CD1c-positive myeloid dendritic cell (primary cell): ENCODE data around the gene CNTNAP5.

Experiments
- DNase-seq: peaks from one replicate; pipeline ENCODE4 v3.0.0-alpha.2; 2016; ENCODE audit errors: extremely low spot score

The CNTNAP5 gene

GRCh38 chr2:124610866-124611265 is 585.8 kb downstream of the CNTNAP5 start:
- no peak for DNase-seq

- no peak for DNase-seq
These were observed 598.5 kb downstream of the CNTNAP5 start for GRCh38 chr2:124623560-124623959.

- no peak for DNase-seq
These were observed 600.5 kb downstream of the CNTNAP5 start for GRCh38 chr2:124625561-124625960.

GRCh38 chr2:124626993-124627392 is 601.9 kb downstream of the CNTNAP5 start:
- DNase-seq, result no peak

DNA sequence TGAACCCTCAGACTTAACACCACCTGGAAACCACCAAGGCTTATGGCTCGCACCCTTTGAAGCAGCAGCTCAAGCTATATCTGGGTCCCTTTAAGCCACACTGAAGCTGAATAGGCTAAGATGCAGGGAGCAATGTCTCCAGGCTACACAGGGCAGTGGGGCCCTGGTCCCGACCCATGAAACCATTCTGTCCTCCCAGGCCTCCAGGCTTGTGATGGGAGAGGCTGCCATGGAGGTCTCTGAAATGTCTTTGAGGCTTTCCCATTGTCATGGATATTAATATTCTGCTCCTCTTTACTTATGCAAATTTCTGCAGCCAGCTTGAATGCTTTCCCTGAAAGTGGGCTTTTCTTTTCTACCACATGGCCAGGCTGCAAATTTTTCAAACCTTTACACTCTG is 608.7 kb downstream of the CNTNAP5 start:
- no peak for DNase-seq

- DNase-seq, result no peak
These were observed 614.4 kb downstream of the CNTNAP5 start for GRCh38 chr2:124639524-124639923.

DNA sequence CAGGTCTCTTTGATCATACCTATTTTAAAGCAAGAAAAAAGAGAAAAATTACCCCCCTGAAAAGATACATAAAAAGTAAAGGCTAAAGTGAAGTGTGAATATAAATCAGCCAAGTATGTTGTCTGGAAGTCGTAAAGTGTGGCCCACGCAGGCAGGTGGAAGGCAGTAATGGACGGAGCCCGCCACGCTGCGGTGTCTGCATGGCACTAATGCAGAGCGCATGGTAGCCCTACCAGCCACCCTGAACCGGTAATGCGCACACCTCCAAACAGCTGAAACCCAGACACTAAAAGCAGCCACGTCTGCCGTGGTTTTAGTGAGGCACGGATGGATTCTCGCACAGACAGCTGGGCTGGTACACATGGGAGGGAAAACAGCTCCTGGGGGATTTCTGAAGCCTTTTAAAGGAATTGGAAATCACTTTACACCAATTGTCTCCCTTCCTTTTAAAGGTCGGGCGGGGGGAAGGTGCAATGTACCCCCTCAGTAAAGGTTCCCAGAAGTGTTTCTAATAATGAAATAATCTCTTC is 615.2 kb downstream of the CNTNAP5 start:
- no peak for DNase-seq

- DNase-seq, result no peak
These were observed 621.2 kb downstream of the CNTNAP5 start for GRCh38 chr2:124646166-124646815.

GRCh38 chr2:124647245-124647644 is 622.2 kb downstream of the CNTNAP5 start:
- DNase-seq, result no peak

DNA sequence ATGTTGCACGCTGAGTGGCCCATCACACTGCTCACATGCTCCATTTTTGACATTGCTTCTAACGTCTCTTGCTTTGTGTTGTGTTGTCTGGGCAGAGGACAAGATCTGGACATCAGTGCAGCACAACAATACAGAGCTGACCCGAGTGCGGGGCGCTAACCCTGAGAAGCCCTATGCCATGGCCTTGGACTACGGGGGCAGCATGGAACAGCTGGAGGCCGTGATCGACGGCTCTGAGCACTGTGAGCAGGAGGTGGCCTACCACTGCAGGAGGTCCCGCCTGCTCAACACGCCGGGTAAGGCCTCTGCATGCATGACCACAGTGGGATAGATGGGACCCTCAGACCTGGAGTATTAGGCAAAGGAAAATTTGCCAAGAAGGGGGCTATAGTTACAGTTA is 622.6 kb downstream of the CNTNAP5 start:
- no peak for DNase-seq

GRCh38 chr2:124649001-124649400 is 623.9 kb downstream of the CNTNAP5 start:
- no peak for DNase-seq

DNA sequence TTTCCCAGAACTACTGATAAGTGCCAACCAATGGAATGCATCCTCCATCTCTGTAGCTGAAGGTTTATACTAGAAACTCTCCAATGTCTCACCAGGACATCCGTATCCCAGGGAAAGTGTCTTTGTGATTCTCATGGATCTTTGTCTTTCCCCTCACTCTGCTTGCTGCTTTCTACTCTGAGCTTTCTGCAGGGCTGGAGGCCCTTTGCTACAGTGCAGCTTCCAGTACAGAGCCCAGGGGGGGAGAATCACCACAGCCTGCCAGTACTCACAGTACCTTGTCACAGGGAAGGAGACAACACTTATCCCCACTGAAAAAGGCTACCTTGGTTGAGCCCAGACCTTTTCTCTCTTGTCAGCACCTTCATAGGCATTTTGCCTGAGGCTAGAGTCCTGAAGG is 627.0 kb downstream of the CNTNAP5 start:
- no peak for DNase-seq

DNA sequence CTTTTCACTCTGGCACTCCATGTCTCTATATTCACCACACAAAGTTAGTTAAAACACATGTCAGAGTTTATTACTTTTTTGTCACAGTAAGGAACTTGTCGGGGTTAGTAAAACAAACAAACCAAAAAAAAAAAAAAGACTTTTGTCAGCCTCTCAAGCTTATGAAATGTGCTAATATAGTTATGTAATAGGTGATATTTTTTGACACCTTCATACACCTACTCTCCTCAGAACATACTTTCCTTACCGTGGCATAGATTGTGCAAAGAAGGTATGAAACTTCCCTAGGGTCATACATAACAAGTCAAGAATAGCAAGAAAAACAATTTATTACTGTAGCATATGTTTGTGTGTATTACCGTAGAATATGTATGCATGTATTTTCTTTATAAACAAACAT is 633.3 kb downstream of the CNTNAP5 start:
- no peak for DNase-seq

DNA sequence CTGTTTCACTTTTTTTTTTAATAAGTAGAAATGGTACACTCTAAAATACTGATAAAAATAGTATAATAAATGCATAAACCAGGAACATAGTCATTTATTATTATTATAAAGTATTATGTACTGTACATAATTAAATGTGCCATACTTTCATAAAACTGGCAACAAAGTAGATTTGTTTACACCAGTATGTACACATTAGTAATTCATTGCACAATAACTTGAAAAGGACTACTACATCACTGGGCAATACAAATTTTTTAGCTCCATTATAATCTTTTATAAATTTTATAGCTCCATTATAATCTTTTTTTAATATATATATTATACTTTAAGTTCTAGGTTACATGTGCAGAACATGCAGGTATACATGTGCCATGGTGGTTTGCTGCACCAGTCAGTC is 636.5 kb downstream of the CNTNAP5 start:
- DNase-seq, result no peak

DNA sequence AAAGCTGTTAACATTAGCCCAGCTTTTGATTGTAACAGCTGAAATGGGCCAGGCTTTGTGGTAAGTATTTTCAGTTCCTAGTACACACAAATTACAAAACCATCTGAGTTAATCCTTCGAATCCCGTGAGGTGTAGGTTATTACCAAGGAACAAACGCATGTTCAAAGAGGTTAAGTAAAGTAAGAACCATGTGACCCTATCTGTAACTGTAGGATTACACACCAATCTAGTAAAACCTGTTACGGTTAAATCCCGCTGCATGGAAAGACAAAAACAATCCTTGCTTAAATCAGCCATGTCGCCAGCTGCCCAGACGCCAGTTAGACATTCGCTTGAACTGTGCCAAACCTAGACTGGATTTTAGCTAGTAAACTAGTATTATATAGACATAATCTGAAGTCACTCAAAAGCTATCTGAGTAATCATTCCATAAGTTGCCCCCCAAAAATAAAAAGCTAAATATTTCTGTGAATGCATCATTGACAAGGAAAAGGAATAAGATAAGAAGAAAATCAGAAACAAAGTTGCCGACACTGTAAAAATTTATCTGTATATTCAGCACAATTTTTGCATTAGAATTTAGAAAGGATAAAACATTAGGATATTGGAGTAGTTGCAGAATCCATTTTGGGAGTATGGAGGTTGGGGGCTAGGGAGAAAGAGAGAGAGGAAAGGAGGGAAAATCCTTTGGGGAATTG is 638.0 kb downstream of the CNTNAP5 start:
- DNase-seq, result no peak

- DNase-seq, result no peak
These were observed 638.5 kb downstream of the CNTNAP5 start for GRCh38 chr2:124663645-124663997.

DNA sequence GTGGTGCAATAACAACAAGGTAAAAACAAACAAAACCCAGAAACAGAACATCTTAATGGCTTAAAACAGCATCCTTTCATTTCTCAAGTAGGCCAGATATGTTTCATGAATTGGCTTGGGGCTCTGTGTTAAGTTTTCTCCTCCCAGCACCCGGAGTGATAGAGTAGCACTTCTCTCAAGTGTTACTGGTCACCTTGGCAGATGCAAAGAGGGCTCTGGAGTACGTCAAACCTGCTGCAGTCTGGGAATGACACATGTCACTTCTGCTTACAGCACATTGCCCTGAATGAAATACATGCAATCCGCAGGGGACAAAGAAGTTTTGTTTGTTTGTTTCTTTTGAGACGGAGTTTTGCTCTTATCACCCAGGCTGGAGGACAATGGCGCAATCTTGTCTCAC is 639.3 kb downstream of the CNTNAP5 start:
- no peak for DNase-seq

DNA sequence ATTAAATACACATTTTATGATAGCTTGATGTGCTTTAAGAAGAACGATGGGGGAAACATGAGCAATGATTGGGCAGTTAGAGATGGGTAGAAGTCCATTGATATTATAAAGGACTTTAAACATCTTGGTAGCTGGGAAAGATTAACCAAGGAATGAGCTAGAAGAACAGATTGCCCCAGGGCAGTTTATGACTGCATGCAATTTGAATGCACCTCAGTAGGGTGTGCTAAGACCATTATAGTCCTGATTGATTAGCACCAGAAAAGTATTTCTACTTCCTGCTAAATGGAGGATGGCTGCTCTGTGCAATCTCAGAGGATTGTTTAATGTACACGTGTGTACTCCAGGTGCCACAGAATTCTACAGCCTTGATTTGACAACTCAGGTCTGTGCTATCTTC is 641.9 kb downstream of the CNTNAP5 start:
- no peak for DNase-seq

- no peak for DNase-seq
These were observed 643.1 kb downstream of the CNTNAP5 start for GRCh38 chr2:124668161-124668560.

DNA sequence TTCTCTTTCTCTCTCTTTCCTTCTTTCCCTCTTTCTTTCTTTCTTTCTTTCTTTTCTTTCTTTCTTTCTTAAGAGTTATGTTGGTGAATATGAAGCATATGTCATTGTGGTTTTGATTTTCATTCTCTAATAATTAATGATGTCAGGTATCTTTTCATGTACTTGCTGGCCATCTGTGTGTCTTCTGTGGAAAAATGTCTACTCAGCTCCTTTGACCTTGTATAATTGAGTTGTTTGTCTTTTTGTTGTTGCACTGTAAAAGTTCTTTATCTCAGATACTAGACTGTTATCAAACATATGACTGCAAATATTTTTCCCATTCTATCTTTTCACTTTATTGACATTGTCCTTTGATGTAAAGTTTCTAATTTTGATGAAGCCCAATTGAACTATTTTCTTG is 645.1 kb downstream of the CNTNAP5 start:
- no peak for DNase-seq

- DNase-seq, result no peak
These were observed 653.0 kb downstream of the CNTNAP5 start for GRCh38 chr2:124678043-124678442.

GRCh38 chr2:124683536-124684428 is 658.7 kb downstream of the CNTNAP5 start:
- DNase-seq, result no peak

DNA sequence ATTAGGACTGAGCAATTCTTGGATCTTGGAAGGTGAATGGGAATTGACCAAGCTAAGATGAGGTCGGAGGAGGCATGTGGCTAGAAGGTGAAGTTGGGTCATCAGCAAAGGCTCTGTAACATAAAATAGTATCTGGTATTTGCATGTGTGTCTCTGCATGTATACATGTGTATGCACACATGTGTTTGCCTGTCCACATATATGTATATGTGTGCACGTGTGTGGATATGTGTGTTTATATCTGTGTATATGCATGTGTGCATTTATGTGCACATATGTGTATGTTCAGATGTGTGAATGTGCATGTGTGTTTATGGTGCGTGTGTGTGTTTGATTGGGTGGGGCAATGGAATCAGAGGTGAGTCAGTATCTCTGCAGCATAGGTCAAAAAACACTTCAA is 664.3 kb downstream of the CNTNAP5 start:
- no peak for DNase-seq
